CD14-positive monocyte (primary cell): Measurements from ENCODE around the gene TTLL8. TPM values are rescaled to one million over a fixed set of nuclear protein-coding genes. Genes with fewer than 3 reads are reported as not detected.

Experiments used
- DNase-seq, 3 donors: peaks; one replicate each; pipeline ENCODE4 v3.0.0-alpha.2; 2011 to 2022
- H2AFZ ChIP-seq: 2 replicates; pipeline ENCODE4 v1.6.0; 2012; ENCODE audit warnings: mild to moderate bottlenecking, low read depth, low read length, inconsistent platforms; ENCODE audit not compliant: insufficient read depth, poor library complexity, severe bottlenecking
- H3K27ac ChIP-seq, 2 donors: 1 replicate in 1 of 2; 2 replicates in 1 of 2; pipeline ENCODE4 v1.5.1; 2012 to 2013; ENCODE audit warnings: low read length in 2 of 2, control low read depth in 1 of 2, inconsistent platforms in 1 of 2, low read depth in 1 of 2, mild to moderate bottlenecking in 1 of 2
- H3K27me3 ChIP-seq, 2 donors: one replicate each; pipeline versions ENCODE4 v1.6.0 to v1.6.1; 2011 to 2013; ENCODE audit warnings: low read length in 2 of 2; ENCODE audit not compliant: control insufficient read depth in 2 of 2, insufficient read depth in 2 of 2
- H3K36me3 ChIP-seq, 2 donors: replicated peaks in 1 of 2; 1 replicate in 1 of 2; 2 replicates in 1 of 2; pipeline versions ENCODE4 v1.5.1 to v1.6.1; 2012 to 2013; ENCODE audit warnings: low read length in 2 of 2, control low read depth in 1 of 2, inconsistent platforms in 1 of 2, mild to moderate bottlenecking in 1 of 2; ENCODE audit not compliant: insufficient read depth in 2 of 2, control insufficient read depth in 1 of 2
- H3K4me1 ChIP-seq, 2 donors: 1 replicate in 1 of 2; 2 replicates in 1 of 2; pipeline versions ENCODE4 v1.5.1 to v1.6.1; 2012 to 2013; ENCODE audit warnings: low read length in 2 of 2, control low read depth in 1 of 2, inconsistent platforms in 1 of 2, mild to moderate bottlenecking in 1 of 2, moderate library complexity in 1 of 2; ENCODE audit not compliant: insufficient read depth in 2 of 2, control insufficient read depth in 1 of 2
- H3K4me2 ChIP-seq: replicated peaks from 2 replicates; pipeline ENCODE3; 2012; ENCODE audit warnings: low read length, moderate library complexity, mild to moderate bottlenecking; ENCODE audit not compliant: poor library complexity, severe bottlenecking; ENCODE audit errors: extremely low read depth
- H3K4me3 ChIP-seq, 3 experiments: fragments of 200-600 bp in 1 of 3; sonication (generic) in 1 of 3; replicated peaks in 1 of 3; 1 replicate in 2 of 3; 2 replicates in 1 of 3; pipeline ENCODE4 v1.5.1; 2011 to 2013; ENCODE audit warnings: low read length in 3 of 3, mild to moderate bottlenecking in 3 of 3, control low read depth in 2 of 3, low read depth in 2 of 3, inconsistent platforms in 1 of 3, moderate library complexity in 1 of 3
- H3K79me2 ChIP-seq: 2 replicates; pipeline ENCODE4 v1.6.0; 2012; ENCODE audit warnings: mild to moderate bottlenecking, control low read depth, inconsistent platforms, low read length, moderate library complexity; ENCODE audit not compliant: insufficient read depth
- H3K9ac ChIP-seq: 2 replicates; pipeline ENCODE4 v1.6.0; 2017; ENCODE audit warnings: low read length, mild to moderate bottlenecking; ENCODE audit not compliant: insufficient read depth, poor library complexity, severe bottlenecking
- H3K9me3 ChIP-seq, 2 donors: replicated peaks in 1 of 2; 1 replicate in 1 of 2; 2 replicates in 1 of 2; pipeline versions ENCODE4 v1.5.1 to v1.6.1; 2012 to 2013; ENCODE audit warnings: low read length in 2 of 2, control low read depth in 1 of 2; ENCODE audit not compliant: control insufficient read depth in 1 of 2, insufficient read depth in 1 of 2
- H4K20me1 ChIP-seq: 2 replicates; pipeline ENCODE4 v1.6.0; 2012; ENCODE audit warnings: mild to moderate bottlenecking, low read length, control low read depth, moderate library complexity; ENCODE audit not compliant: insufficient read depth
- H3K27ac Mint-ChIP-seq, 7 donors: one replicate each; pipeline ENCODE4 v1.8.0; 2020; ENCODE audit warnings: mild to moderate bottlenecking in 7 of 7, mixed read lengths in 7 of 7, moderate library complexity in 6 of 7, inconsistent platforms in 2 of 7
- H3K27me3 Mint-ChIP-seq, 3 donors: one replicate each; pipeline ENCODE4 v1.8.0; 2021 to 2022; ENCODE audit warnings: low read depth in 3 of 3, mild to moderate bottlenecking in 3 of 3, mixed read lengths in 3 of 3, moderate library complexity in 3 of 3, inconsistent platforms in 1 of 3
- H3K36me3 Mint-ChIP-seq, 2 donors: one replicate each; pipeline ENCODE4 v1.8.0; 2020; ENCODE audit warnings: mixed read lengths in 2 of 2, inconsistent platforms in 1 of 2, mild to moderate bottlenecking in 1 of 2
- H3K4me1 Mint-ChIP-seq: one replicate; pipeline ENCODE4 v1.8.0; 2020; ENCODE audit warnings: mild to moderate bottlenecking, mixed read lengths
- H3K4me3 Mint-ChIP-seq, 2 donors: one replicate each; pipeline ENCODE4 v1.8.0; 2020; ENCODE audit warnings: mild to moderate bottlenecking in 2 of 2, mixed read lengths in 2 of 2, moderate library complexity in 1 of 2
- H3K9me3 Mint-ChIP-seq, 7 donors: one replicate each; pipeline ENCODE4 v1.8.0; 2020 to 2022; ENCODE audit warnings: mixed read lengths in 7 of 7, mild to moderate bottlenecking in 6 of 7, moderate library complexity in 6 of 7, inconsistent platforms in 2 of 7
- WGBS: methylation state at CpG from one replicate; pipeline ENCODE4 v1.1.5; 2013; ENCODE audit warnings: missing lambda C conversion rate; ENCODE audit not compliant: insufficient coverage; 5-methylcytosine and 5-hydroxymethylcytosine counted together
- intact Hi-C, 2 donors: fragments of 100-400 bp; cut with micrococcal nuclease; formaldehyde crosslinking; loops; one replicate each; pipeline versions ENCODE4 v1.15.0 to v1.15.1; 2023
- polyA plus RNA-seq, 3 donors: library from polyadenylated mRNA; depleted of rRNA in 1 of 3; unstranded in 2 of 3; stranded (reverse) in 1 of 3; fragments of 300-500 nt in 2 of 3; fragments of >200 nt in 1 of 3; fragmentation: Illumina TruSeq in 2 of 3; gene quantifications; 1 replicate in 2 of 3; 2 replicates in 1 of 3; pipeline ENCODE4 v1.2.3, GENCODE V29; 2012 to 2021
- TF ChIP-seq, protein P1 (sequence below): fragments of 200-600 bp; IDR thresholded peaks from one replicate; pipeline ENCODE4 v1.8.0; 2022; ENCODE audit warnings: antibody characterized with exemption, mild to moderate bottlenecking

Gene TTLL8
- polyA plus RNA-seq, 3 donors = not detected

DNA sequence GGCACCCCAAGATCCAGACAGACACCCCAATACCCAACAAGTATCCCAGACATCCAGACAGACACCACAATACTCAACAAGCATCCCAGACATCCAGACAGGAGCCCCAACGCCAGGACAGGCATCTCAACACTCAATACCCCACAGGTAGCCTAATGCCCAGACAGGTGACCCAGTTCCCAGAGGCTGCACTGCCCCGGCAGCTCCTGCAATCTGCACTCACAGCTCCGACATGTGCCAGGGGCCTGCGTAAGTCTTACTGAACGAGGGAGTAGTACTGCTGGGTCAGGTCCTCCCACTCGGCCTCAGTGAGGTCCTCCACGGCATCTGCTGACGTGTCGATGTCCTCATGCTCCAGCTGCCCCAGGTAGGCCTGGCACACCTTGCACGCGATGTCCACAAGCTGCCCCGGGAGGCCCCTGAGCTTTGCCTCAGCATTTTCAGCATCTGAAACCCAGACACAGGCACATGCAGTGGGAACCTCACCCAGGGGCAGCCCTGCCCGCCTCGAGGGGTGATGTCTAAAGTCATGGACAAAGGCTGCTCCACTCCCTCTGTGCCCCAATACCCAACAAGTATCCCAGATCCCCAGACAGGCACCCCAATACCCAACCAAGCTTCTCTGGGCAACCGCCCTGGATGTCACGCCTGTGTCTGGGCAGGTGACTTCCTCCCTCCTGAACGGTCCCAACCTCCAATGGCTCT, 16.6 kb downstream of the TTLL8 start:
- 84% methylated on average over 17 of the region's 17 CpGs for WGBS

DNA sequence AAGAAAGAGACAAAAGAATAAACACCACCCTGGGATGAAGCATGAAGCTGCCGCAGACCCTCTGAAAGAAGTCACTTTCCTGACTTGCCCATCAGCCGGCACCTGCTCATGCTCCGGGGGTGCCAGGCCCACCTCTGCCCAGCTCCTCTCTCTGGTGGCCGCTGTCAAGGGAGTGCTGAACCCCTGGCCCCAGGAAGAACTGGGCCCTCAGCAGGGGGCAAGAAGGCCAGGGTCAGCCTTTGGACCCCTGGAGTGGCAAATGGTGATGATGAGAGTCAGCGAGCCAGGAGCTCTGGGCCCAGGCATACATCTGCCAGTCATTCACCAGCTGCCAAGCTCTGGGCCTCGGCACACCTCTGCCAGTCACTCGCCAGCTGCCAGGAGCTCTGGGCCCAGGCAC, 17.4 kb downstream of the TTLL8 start:
- no peaks in the 10 kb centered on the region for H3K79me2 ChIP-seq
- H3K4me2 ChIP-seq = no peak overlapping the region
- H3K27ac ChIP-seq = no peak overlapping the region
- H4K20me1 ChIP-seq = no peaks in the 10 kb centered on the region
- Mint-ChIP-seq H3K27me3 (peaks cover 22 to 30% (median 25%) of the 10 kb centered on the region in 3 donors), H3K9me3 (peaks cover 4 to 23% (median 16%) of the 10 kb centered on the region in 7 donors), H3K36me3 (no peaks in the 10 kb centered on the region), H3K27ac (no peak overlapping the region), H3K4me1 (peaks cover 7% of the 10 kb centered on the region), H3K4me3 (no peak overlapping the region)
- no peaks in the 10 kb centered on the region for H3K36me3 ChIP-seq
- no peak for DNase-seq
- TF ChIP-seq, protein P1, sequence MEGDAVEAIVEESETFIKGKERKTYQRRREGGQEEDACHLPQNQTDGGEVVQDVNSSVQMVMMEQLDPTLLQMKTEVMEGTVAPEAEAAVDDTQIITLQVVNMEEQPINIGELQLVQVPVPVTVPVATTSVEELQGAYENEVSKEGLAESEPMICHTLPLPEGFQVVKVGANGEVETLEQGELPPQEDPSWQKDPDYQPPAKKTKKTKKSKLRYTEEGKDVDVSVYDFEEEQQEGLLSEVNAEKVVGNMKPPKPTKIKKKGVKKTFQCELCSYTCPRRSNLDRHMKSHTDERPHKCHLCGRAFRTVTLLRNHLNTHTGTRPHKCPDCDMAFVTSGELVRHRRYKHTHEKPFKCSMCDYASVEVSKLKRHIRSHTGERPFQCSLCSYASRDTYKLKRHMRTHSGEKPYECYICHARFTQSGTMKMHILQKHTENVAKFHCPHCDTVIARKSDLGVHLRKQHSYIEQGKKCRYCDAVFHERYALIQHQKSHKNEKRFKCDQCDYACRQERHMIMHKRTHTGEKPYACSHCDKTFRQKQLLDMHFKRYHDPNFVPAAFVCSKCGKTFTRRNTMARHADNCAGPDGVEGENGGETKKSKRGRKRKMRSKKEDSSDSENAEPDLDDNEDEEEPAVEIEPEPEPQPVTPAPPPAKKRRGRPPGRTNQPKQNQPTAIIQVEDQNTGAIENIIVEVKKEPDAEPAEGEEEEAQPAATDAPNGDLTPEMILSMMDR = no peak
- peaks cover 0 to 6% of the 10 kb centered on the region in 2 donors for H3K4me1 ChIP-seq
- 93% methylated on average over 5 of the region's 7 CpGs for WGBS
- H3K4me3 ChIP-seq = no peak overlapping the region
- H3K9ac ChIP-seq = no peak overlapping the region
- peaks cover 6 to 12% of the 10 kb centered on the region in 2 donors for H3K9me3 ChIP-seq
- H2AFZ ChIP-seq = no peak overlapping the region
- peaks cover 0 to 10% of the 10 kb centered on the region in 2 donors for H3K27me3 ChIP-seq
- intact Hi-C loops = no loop called here

More for the DNA sequence above, 16.6 kb downstream of the TTLL8 start:
- Histone ChIP-seq H3K27me3 (peaks cover 0 to 5% of the 10 kb centered on the region in 2 donors), H3K9me3 (peaks cover 4 to 12% of the 10 kb centered on the region in 2 donors), H3K27ac (no peak overlapping the region), H2AFZ (no peak overlapping the region), H3K79me2 (no peaks in the 10 kb centered on the region), H3K36me3 (no peaks in the 10 kb centered on the region), H3K9ac (no peak overlapping the region), H3K4me3 (no peak overlapping the region), H4K20me1 (no peaks in the 10 kb centered on the region), H3K4me1 (peaks cover 0 to 6% of the 10 kb centered on the region in 2 donors), H3K4me2 (no peak overlapping the region)
- no peak for DNase-seq
- TF ChIP-seq, protein P1 = no peak
- H3K27ac Mint-ChIP-seq = no peak overlapping the region
- H3K27me3 Mint-ChIP-seq = peaks cover 22 to 28% (median 26%) of the 10 kb centered on the region in 3 donors
- H3K4me1 Mint-ChIP-seq = peaks cover 7% of the 10 kb centered on the region
- intact Hi-C loops = no loop called here
- peaks cover 4 to 23% (median 16%) of the 10 kb centered on the region in 7 donors for H3K9me3 Mint-ChIP-seq
- H3K4me3 Mint-ChIP-seq = no peak overlapping the region
- H3K36me3 Mint-ChIP-seq = no peaks in the 10 kb centered on the region
